Stimulated activated CD8-positive, alpha-beta memory T cell treated with anti-CD3 and anti-CD28 coated beads, Interleukin-7, amount 100 ng/mL, for 4 hours (primary cell): ENCODE measurements around the gene MTFMT.
"Not testable (repeated sequence)": the region's sequence is repeated elsewhere in the genome, so short reads cannot be mapped to it uniquely, and the experiment has no call there.

Source experiments
- DNase-seq, 2 donors: peaks; one replicate each; pipeline ENCODE4 v3.0.0-alpha.2; 2020; ENCODE audit warnings: low read depth in 2 of 2

The MTFMT gene

DNA sequence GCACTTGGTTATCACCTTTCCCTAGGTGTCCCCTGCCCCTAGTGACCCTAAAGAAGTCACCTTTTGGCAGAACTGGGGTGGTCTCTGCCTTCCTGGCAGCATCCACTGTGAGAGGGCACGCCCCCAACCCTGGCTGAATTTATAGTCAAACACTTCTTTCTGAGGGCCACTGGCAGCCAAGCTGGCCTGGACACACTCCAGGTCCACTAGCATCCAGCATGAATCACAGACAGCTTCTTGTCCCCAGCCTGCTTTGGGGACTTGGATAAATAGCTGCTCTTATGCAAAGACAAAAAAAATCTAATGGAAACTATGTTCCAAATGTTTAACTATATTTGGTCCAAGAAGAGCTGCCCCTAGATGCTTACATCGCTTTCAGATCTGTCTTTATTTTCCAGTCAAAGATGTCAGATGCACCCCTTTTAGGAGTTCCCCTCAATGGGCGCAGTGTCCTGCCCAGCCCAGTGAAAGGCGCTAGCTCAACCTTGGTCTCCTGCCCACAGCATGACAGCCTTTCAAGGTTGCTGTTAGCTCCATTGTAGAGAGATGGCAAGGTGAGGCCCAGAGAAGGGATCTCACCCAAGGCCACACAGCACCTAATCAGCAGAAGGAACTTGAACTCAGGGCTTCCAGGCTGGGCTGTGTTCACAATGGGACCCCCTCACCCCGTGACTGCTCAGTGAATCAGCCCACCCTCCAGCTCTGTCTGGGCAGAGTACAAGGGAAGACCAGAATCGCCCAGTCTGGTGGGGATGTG is 31.4 kb upstream of the MTFMT start:
- no peak for DNase-seq

DNA sequence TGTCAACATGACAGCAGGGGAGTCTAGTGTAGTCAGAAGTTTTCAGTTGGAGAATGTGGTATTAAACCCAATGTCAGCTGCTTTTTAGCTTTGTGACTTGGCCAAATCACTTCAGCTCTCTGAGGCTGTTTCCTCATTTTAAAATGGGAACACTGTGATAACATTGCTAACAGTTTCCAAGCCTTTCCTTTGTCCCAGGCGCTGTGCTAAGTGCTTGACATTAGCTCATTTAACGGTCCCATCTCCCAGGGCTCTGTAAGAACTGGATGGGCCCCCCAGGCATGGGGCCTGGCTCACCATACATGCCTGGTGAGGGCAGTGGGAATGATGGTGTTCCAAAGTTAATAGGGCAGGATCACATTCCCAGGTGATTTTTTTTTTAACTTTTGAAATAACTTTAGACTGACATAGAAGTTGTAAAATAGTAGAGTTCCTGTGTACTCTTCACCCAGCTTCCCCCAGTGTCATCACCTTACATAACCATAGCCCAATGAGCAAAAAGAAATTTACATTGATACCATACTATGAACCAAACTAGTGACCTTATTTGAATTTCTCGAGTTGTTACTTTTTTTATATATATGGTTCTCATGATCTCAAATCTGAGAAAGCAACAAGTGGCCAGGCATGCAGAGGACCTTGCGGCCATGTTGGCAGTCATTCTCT is 30.6 kb upstream of the MTFMT start:
- no peak for DNase-seq

DNA sequence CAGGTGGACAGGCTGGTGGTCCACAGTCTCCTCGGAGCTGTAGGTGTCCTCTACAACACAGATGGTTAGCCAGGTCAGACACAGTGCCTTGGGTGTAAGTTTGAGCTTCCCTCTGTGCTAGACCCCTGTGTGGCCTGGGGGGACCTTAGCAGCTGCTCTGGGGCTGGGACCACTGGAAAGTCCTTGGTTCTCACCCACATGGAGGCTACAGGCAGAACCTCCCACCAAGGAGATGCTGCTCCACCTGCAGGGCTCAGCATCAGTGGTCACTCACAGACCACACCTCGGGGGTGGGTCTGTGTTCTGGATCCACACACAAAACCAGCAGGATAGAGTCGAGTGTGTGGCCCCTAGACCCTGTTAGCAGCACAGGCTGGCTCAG is 29.9 kb upstream of the MTFMT start:
- DNase-seq: no peak

DNA sequence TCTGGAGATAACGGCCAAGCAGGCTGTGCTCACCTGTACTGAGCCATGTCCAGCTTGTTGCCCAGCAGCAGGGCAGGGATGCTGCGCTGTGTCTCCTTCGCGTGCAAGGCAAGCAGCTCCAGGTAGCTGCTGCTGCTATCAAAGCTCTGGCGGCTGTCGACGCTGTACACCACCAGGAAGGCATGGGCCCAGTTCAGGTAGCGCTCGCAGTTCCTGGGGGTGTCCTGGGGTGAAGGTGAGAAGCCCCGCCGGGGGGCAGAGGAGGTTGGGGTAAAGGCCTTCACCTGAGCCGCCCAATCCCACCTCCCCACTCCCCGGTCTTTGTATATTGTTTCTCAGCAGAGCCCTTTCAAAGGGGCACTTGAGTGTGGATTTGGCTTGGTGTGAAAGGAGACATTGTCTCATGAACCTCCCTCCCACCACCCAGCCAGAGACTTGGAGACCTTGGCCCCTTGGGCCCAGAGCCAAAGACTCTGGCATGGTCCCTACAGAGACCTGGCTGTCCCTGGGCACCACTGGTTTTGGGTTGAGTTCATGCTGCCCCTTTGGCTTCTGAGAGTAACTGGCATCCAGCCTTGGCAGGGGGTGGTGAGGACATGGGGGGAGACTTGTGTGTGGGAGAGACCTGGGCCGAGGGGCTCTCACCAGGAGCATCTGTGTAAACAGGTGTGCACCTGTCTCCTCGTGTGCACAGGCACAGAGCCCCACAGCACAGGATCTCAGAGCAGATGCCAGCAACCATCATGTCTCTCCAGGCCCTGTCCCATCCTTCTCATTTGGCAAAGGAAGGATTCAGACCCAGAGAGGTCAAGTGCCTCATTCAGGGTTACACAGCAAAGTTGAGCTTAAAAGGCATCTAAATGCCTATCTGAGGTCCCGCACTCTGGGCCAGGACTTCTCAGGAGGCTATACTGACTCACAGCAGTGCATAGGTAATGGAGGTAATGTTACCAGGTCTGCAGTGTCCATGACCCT is 29.2 kb upstream of the MTFMT start:
- no peak for DNase-seq

DNA sequence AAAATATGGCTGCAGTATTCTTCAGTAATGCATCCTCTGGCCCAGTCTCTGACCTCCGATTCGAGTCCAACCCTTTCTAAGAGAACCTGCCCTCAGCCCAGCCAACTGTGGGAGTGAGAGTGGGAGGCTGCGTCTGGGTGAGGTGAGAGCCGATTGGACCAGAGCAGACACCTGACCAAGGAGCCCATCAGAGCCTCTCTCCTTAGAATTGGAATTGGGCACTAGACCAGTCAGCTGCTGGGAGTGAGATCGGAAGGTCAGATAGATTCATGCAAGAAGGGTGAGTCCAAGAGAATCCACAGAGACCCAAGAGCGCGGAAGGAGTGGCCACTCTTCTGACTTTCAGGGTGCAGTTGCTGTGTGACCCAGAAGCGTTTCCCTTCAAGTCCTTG is 28.1 kb upstream of the MTFMT start:
- no peak for DNase-seq

DNA sequence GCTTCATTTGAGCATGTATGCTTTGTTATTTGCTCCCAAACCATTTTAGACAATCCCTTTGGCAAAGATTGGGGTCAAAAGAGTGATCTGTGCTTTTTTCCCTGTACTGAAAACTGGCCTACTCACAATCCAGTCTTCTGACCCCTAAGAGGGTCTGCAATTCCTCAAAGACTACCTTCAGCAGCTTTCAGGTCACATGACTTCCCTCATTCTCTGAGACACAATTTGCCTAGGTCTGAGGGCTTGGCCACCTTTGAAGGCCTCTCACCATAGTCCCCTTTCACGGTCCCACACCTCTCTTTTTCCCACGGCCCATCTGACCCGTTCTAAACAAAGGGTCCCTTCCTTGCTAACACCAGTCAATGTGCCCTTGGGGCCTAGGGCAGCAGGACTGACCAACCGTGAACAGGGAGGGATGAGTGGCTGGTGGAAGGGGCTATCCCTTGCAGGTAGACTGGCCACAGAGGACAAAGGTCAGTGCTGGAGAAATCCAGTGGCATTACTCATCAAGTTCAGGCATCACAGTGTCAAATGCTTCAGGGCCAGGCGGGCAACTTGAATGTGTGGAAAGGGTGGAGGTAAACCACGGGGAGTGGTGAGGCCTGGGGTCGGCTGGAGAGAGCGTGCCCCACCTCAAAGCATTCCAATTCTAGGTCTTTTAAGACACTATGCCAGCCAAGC is 27.6 kb upstream of the MTFMT start:
- DNase-seq: no peak

DNA sequence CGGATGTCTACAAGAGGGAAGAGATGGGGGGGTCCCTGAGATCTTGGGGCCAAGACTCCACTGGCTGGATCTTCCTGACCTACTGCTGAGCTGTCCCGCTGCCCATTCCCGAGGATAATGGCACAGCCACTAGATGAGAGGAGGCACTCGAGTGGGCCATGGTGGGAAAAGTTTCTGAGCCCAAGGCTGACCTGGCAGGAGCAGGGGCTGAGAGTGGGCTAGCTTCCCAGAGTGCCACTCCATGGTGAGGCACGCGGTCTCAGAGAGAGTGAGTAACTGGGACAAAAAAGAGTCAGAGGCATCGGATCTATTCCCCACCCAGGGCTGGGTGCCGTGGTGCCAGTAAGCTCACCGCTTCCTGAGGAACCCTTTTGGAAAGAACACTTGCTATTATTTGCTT is 26.7 kb upstream of the MTFMT start:
- no peak for DNase-seq

DNA sequence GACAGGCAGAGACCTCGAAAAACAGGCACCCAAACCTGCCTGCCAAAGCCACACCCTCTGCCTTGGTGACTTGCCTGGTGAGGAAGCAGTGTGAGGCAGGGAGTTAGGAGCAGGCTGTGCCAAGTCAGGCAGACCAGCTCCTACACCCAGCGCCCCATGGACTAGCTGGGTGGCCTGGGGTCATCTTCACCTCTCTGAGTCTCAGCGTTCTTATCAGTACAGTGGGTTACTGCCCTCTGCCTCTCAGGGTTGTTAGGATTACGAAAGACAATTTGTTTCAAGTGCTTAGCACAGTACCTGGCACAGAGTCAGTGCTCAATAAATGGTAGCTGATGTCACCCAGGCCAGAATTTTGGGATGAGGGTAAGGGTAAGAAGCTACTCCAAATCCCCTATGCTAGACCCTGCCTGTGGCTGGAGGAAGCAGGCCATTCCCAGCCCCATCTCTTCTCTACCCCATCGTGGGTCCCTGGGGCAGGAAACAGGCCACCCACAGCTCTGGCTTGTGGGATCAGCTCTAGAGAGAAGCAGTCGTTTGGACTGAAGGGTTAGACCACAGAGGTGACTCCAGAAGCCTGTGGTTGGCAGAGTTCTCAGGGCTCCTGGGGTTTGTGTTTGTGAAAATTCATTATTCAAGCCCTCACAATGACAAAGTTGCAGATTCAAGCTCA is 25.9 kb upstream of the MTFMT start:
- no peak for DNase-seq

DNA sequence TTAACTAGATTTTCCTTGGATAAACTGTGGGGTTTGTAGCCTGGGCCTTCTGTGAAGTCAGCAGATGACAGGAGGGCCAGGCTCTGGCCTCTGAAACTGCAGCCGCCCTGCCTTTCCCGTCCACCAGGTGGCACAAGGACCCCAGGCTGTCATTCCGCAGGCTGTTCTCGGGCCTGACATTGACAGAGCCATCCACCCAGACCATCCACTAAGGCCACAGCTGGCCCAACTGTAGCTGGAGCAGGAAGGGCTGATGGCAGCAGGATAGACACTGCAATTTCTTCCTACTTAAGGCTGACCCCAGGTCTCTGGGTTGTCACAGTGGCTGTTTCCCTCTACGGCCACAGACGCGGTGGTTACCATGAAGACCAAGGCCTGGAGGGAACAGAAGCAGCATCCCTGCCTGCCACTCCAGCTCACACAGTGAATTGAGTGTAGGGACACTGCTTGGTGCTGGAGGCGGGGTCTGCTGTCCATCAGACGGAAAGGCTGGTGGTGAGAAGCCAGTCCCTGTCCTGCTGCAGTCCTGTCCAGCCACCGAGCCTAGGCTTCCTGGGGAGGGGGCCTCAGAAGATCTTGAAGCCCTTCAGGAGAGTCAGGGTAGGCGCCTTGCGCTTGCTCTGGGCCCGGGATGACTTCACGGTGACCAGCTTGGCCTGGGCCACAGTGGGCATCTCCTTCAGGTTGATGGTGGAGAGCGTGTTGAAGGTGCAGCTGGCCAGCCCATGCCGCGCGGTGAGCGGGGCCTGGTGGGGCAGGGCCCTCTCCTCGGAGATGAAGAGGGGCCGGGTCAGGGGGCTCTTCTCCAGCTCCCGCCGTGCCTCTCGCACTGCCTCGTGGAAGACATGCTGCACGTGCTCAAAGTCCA is 25.1 kb upstream of the MTFMT start:
- peak; percentile 12 to 23 for DNase-seq

DNA sequence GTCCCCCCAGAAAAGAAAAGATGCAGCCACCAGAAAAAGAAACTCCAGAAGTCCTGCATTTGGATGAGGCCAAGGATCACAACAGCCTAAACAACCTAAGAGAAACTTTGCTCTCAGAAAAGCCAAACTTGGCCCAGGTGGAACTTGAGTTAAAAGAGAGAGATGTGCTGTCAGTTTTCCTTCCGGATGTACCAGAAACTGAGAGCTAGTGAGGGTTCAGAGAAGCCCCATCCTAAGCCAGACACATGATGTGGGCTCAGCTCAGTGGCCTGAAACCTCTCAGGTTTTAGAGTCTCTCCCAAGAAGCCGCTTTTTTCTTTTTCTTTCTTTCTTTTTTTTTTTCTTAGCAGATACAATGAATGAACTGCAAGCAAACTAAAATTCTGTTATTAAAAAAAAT is 23.5 kb upstream of the MTFMT start:
- DNase-seq: no peak

DNA sequence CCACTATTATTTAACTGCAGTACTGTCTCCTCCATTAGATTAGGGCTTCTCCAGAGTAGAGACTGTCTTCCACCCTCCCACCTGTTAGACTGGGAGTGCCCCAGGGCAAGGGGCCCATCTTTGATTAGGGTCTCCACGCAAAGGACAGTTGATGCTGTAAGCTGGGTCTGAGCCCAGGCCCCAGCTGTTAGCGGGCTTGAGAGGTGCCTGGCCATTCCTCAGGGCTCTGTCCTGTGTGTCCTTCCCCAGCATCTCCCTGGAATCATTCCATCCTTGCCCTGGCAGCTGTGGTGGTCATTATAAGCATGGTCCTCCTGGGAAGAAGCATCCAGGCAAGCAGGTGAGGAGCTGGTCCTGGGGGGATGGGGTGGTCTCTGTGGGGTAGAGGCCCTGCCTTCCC is 21.8 kb upstream of the MTFMT start:
- DNase-seq: no peak

DNA sequence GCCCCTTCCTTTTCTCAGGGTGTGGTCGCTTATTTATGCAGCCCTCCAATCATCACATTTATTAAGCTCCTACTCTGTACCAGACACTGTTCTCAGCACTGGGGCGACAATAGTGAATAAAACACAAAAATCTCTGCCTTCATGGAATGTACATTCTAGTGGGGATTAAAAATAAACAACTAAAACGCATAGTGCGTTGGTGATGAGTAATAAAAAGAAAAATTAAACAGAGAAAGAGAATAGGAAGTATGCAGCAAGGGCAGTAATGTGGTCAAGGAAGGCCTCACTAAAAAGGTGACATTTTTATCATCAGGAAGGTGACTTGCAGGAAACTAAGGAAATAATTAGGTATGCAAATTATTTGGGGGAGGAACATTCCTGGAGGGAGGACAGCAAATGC is 20.8 kb upstream of the MTFMT start:
- DNase-seq: no peak

DNA sequence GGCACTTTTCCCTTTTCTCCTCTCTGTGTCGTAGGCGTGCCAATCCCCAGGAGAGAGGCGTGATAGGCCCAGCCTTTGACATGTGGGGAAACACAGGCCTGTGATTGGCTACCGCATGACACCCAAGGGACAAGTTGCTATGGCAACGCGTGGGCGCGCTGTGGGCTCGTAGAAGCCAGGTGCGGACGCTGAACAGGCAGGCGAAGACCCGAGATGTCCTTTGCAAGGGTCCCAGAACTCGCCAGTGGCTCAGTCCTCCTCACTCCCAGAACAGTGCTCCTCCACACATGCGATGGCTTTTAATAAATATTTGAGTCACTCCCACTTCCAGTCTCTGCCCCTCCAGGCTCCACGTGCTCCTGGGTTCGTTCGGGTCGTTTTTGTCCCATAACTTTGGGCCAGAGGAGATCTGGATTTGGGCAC is 20.0 kb upstream of the MTFMT start:
- peak; percentile 82 to 86 for DNase-seq

DNA sequence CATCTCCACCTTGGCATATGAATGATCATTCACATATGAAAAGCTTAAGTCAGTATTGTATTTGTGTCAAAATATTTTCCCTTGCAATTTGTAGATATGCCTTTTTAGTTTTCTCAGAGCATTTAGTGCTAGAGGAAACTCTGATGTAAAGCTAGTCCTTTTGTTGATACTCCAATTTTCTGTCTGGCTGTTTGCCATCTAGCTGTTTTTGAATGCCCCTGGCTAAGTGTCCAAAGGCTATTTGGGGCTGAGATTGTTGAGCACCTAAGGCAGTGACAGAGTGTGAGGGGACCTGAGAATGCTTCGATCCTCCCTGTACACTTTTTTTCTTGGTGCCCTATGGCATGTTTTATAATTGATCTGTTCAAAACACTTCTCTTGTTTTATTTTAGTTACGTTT is 18.8 kb upstream of the MTFMT start:
- no peak for DNase-seq

DNA sequence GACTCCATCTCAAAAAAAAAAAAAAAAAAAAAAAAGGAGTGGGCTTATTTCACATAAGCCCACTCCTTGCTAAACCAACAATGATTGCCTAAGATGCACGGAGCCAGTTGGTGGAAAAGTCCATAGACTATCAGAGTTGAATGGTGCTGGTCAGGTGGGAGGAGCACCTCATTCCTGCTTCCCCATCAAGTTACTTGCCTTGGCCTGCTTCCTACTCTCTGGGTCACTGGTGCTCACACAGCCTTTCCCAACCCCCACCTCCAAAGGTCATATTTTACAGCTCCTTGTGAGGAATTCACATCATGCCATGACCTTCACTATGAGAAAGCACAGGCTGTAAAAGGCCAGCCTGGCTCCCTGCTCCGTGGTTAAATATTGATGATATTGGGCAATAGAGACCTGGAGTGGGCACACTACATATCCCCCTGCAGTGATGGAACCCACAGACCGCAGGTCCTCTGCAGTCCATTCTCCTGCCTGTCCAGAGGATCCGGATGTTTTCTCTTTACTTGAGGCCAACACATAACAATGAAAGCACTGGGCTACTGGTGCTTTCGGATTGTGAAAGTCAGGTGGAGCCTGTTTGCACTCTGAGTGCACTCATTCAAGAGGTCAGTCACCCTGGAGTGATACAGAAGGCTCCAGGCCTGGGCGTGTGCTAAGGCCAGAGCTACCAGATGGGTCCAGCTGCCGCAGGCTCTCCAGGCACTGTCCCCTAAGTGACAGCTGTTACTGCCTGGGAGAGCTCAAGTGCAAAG is 15.5 kb upstream of the MTFMT start, which contains the start of gene SLC51B:
TSS of gene SLC51B (plus strand) at position 664 of the 758 bp plus-strand sequence. CDS start 4,618 bp downstream, outside the sequence.
- DNase-seq: no peak

DNA sequence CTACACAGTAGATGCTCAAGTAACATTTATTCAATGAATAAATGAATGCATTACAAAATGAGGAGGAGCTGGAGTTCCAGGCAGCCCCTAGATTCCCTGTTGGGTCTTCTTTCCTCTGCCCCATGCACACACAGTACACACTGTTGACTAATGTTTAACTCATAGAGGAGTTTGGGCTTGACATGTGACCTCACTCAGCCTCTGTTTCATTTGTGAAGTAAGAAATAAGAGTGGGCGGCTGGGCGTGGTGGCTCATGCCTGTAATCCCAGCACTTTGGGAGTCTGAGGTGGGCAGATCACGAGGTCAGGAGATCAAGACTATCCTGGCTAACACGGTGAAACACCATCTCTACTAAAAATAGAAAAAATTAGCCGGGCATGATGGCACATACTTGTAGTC is 14.8 kb upstream of the MTFMT start:
- DNase-seq: not testable (repeated sequence)

DNA sequence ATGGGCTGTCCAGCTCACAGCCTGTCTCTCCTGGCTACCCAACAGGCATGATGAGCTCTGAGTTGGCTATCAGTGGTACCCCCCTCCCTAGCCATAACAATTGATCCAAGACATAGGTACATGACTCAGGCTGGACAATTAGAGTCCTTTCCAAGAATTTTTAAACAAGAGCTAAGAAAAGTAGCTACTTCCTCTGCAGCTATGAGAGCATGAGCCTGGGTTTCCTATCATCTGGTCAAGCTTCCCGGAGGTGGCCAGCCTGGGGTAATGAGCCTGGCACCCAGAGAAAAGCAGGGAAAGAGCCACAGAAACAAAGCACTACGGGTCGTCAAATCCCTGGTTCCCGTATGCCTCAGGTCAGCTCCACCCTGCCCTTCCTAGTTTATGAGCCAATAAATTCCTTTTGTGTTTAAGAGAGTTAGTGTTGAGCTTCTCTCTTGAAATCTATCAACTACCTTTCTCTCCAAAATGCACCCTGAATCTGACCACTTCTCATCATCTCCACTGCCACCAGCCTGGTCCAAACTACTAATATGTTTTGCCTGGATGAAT is 13.4 kb upstream of the MTFMT start:
- DNase-seq: no peak

DNA sequence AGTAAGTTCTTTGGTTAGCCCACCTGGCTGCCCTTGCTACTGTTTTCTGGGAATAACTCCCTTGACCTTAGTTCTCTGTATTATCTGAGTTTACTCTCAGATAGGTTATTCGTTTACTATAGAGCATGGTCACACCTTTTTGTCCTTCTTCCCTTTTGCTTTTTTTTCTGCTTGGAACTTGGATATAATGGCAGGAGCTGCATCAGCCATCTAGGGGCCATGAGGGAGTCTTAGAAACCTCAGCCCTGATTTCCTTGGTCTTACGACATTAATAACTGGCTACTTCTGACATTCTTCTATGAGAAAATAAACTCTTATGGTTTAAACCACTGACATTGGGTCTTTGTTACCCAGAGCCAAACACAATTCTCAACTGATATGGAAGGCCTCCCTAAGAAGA is 12.3 kb upstream of the MTFMT start:
- DNase-seq: no peak

DNA sequence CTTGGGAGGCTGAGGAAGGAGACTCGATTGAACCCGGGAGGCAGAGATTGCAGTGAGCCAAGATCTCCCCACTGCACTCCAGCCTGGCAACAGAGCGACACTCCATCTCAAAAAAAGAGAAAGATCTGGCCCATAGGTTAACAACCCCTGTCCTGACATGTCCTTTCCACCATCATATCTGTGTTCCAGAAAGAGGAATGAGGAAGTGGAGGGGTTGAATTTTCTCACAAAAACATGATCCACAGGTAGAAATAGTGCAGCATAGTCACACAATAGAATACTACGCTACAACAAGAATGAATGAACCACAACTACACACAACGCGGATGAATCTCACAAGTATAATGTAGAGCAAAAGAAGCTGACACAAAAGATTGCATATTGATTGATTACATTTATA is 11.0 kb upstream of the MTFMT start:
- no peak for DNase-seq
